ENCODE results near the gene B4GALNT3. TPM values are rescaled to one million over a fixed set of nuclear protein-coding genes. Genes with fewer than 3 reads are reported as not detected.

B4GALNT3 gene
- total RNA-seq, 1 donor from 2014 or later = 32.5 TPM

DNA sequence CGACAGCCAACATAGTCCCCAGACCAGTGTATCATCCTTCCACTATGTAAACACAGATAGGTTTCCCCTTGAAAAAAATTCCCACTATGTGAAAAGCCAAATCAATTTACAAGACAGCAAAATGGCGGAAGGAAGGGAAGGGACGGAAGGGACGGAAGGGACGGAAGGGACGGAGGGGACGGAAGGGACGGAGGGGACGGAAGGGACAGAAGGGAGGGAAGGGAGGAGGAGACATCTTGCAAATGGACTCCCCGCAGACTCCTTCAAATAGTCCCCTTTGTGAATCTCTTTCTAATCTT, 128.2 kb downstream of the B4GALNT3 start:
- H3K27me3 Mint-ChIP-seq = peaks cover 6% of the 10 kb centered on the region
- H3K4me1 Mint-ChIP-seq (ENCODE audit: unreplicated experiment) = peaks cover 3% of the 10 kb centered on the region
- peaks cover 3% of the 10 kb centered on the region for H3K36me3 Mint-ChIP-seq
- no peak for DNase-seq (ENCODE audit: extremely low spot score, unreplicated experiment)
- no peaks in the 10 kb centered on the region for H3K9me3 Mint-ChIP-seq
- no peak overlapping the region for H3K4me3 Mint-ChIP-seq
- TF ChIP-seq, protein P1, sequence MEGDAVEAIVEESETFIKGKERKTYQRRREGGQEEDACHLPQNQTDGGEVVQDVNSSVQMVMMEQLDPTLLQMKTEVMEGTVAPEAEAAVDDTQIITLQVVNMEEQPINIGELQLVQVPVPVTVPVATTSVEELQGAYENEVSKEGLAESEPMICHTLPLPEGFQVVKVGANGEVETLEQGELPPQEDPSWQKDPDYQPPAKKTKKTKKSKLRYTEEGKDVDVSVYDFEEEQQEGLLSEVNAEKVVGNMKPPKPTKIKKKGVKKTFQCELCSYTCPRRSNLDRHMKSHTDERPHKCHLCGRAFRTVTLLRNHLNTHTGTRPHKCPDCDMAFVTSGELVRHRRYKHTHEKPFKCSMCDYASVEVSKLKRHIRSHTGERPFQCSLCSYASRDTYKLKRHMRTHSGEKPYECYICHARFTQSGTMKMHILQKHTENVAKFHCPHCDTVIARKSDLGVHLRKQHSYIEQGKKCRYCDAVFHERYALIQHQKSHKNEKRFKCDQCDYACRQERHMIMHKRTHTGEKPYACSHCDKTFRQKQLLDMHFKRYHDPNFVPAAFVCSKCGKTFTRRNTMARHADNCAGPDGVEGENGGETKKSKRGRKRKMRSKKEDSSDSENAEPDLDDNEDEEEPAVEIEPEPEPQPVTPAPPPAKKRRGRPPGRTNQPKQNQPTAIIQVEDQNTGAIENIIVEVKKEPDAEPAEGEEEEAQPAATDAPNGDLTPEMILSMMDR (conservative IDR thresholded peaks at IDR 0.05) = no peak
- no peak overlapping the region for H3K27ac Mint-ChIP-seq

DNA sequence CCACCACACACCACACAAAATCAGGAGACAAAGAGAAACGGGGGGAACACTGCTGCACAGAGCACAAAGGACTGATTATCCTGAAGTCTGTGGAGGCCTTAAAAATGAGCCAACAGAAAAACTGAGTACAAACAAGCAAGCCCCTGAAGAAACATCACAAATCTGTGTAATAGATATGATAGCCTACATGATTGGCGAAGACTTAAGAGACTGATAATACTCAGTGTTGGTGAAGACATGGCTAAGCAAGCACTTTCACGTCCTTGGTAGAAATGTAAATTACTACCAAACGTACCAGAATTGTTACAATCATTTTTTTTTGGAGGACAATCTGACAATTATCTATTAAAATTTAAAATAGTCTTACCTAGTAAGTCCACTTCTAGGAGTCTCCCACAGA, 128.9 kb downstream of the B4GALNT3 start:
- no peak overlapping the region for H3K27ac Mint-ChIP-seq
- TF ChIP-seq, protein P1 (conservative IDR thresholded peaks at IDR 0.05) = no peak
- H3K27me3 Mint-ChIP-seq = peaks cover 10% of the 10 kb centered on the region
- DNase-seq (ENCODE audit: extremely low spot score, unreplicated experiment) = no peak
- H3K4me1 Mint-ChIP-seq (ENCODE audit: unreplicated experiment) = peaks cover 3% of the 10 kb centered on the region
- H3K4me3 Mint-ChIP-seq = no peak overlapping the region
- peaks cover 3% of the 10 kb centered on the region for H3K36me3 Mint-ChIP-seq
- H3K9me3 Mint-ChIP-seq = no peaks in the 10 kb centered on the region

DNA sequence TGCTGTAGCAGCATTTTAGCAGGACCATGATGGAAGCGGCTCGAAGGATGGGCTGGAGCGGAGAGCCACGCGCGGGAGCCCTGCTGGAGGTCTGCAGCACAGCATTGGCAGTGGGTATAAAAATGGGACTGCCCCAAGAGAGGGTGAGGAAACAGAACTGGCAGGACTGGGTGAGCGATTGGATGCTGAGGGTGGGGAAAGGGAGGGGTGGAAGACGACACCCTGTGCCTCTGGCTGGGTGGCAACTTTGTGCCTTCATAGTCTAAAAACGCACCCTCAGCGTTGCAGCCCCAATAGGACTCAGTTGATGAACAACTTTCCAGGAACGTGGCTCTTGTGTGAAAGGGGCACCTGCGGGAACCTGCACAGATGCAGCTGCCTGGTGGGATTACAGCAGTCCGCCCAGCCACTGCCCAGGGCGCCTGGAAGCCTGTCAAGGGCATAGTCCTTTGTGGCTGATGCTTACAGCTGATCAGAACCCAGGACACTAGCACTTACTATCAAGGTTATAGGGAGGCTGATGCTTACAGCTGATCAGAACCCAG, 130.5 kb downstream of the B4GALNT3 start:
- Mint-ChIP-seq H3K36me3 (peaks cover 3% of the 10 kb centered on the region), H3K27me3 (peaks cover 10% of the 10 kb centered on the region)
- DNase-seq (ENCODE audit: extremely low spot score, unreplicated experiment) = no peak

DNA sequence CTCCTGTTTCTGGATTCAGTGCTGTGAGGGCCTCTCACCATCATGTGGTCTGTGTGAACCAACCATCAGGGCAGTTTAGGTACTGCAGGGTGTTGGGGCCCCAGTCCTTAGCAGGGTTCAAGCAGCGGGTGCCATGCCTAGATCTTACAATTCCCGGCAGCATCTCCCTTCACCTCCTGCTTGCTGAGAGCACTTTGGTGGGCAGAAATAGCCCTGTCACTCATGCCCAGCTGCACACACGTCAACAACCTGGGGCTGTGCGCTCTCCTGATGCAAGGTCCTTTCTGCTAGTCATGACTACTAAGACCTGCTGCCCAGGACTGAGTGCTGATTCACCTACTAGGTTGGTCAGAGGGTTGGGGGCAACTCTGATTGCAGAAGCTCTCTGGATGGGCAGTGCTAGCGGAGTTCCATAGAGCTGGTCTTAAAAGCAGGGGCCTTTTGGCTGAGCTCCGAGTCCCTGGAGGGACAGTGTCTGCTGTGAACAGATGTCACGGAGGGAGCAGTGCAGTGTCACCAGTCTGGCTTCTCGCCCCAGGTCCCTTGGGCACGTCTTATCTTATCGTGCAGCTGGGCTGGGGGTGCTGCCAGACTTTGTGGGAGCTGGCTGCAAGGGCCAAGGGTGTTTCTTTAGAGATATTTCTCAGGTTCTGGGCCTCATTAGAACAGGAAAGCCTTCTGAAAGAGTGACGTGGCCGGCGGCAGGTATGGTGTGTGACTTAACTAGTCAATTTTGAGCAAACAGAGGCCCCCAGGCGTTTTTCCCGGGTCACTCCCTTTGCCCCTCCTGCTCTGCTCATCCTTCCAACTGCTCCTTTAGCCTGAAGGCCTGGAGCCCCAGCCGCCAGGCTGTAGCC, 131.7 kb downstream of the B4GALNT3 start:
- H3K4me1 Mint-ChIP-seq (ENCODE audit: unreplicated experiment) = peaks cover 3% of the 10 kb centered on the region
- no peaks in the 10 kb centered on the region for H3K9me3 Mint-ChIP-seq
- TF ChIP-seq, protein P1 (conservative IDR thresholded peaks at IDR 0.05) = peak; percentile 38
- DNase-seq (ENCODE audit: extremely low spot score, unreplicated experiment) = no peak
- peaks cover 10% of the 10 kb centered on the region for H3K27me3 Mint-ChIP-seq
- H3K36me3 Mint-ChIP-seq = peaks cover 3% of the 10 kb centered on the region
- no peak overlapping the region for H3K27ac Mint-ChIP-seq
- H3K4me3 Mint-ChIP-seq = no peak overlapping the region

More for the DNA sequence above, 130.5 kb downstream of the B4GALNT3 start:
- Mint-ChIP-seq H3K27ac (no peak overlapping the region), H3K4me3 (no peak overlapping the region), H3K9me3 (no peaks in the 10 kb centered on the region), H3K4me1 (ENCODE audit: unreplicated experiment) (peaks cover 3% of the 10 kb centered on the region)
- TF ChIP-seq, protein P1 (conservative IDR thresholded peaks at IDR 0.05) = no peak

DNA sequence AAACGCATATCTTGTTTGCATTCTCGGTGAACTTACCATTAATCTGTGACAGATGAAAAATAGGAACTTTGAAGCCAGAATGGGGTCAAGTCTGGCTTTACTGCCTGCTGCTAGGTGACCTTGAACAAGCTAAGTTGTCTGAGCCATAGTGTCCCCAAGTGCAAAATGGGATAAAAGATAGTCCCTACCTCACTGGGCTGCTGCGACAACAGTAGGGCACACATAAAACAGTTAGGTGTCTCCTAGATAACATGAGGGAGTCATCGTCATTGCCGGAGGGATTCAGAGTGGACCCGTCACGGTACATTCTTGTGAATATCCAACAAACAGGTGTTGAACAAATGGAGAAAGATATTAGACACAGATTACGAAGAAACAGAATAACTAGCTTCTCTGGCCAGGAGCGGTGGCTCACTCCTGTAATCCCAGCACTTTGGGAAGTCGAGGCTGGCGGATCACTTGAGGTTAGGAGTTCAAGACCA, 132.3 kb downstream of the B4GALNT3 start:
- TF ChIP-seq, protein P1 (conservative IDR thresholded peaks at IDR 0.05) = no peak
- Mint-ChIP-seq H3K4me1 (ENCODE audit: unreplicated experiment) (peaks cover 3% of the 10 kb centered on the region), H3K27me3 (peaks cover 10% of the 10 kb centered on the region), H3K27ac (peak overlapping the region; percentile 2), H3K36me3 (peaks cover 3% of the 10 kb centered on the region), H3K4me3 (no peak overlapping the region), H3K9me3 (no peaks in the 10 kb centered on the region)
- no peak for DNase-seq (ENCODE audit: extremely low spot score, unreplicated experiment)

Data from type B pancreatic cell (in vitro differentiated cells).